Right forelimb (tissue), 1 donor: ENCODE data around the gene WDHD1.
"Not testable (repeated sequence)": the region's sequence is repeated elsewhere in the genome, so short reads cannot be mapped to it uniquely, and the experiment has no call there.

Experiments
- DNase-seq: peaks from one replicate; pipeline ENCODE4 v3.0.0-alpha.2; 2018

Gene WDHD1

GRCh38 chr14:55026793-55027561, at the start of gene WDHD1, which contains the start of gene SOCS4:
TSS of gene WDHD1 (minus strand) at chr14:55027099. CDS start at chr14:55026787, 312 bp downstream.
TSS of gene SOCS4 (plus strand) at chr14:55027236. CDS start at chr14:55043042, 15,806 bp downstream.
- peak; percentile 97 for DNase-seq

- DNase-seq, result no peak
Observed at GRCh38 chr14:55075628-55076175, 48.8 kb upstream of the WDHD1 start.

GRCh38 chr14:55074662-55075061, 47.8 kb upstream of the WDHD1 start:
- DNase-seq, result no peak

GRCh38 chr14:55073856-55074255, 47.0 kb upstream of the WDHD1 start:
- no peak for DNase-seq

- peak; percentile 56 for DNase-seq
Observed at GRCh38 chr14:55071870-55072640, 45.2 kb upstream of the WDHD1 start.

- no peak for DNase-seq
Observed at GRCh38 chr14:55070981-55071411, 44.1 kb upstream of the WDHD1 start.

- DNase-seq, result no peak
Observed at GRCh38 chr14:55066223-55066622, 39.3 kb upstream of the WDHD1 start.

GRCh38 chr14:55065411-55065810, 38.5 kb upstream of the WDHD1 start:
- no peak for DNase-seq

- not testable (repeated sequence) for DNase-seq
Observed at GRCh38 chr14:55064896-55065295, 38.0 kb upstream of the WDHD1 start.

GRCh38 chr14:55062517-55063351, 35.8 kb upstream of the WDHD1 start:
- DNase-seq, result no peak

- DNase-seq, result no peak
Observed at GRCh38 chr14:55059333-55059732, 32.4 kb upstream of the WDHD1 start.

GRCh38 chr14:55057919-55058318, 31.0 kb upstream of the WDHD1 start:
- no peak for DNase-seq

GRCh38 chr14:55054098-55054497, 27.2 kb upstream of the WDHD1 start:
- no peak for DNase-seq

GRCh38 chr14:55053500-55053899, 26.6 kb upstream of the WDHD1 start:
- no peak for DNase-seq

- DNase-seq, result no peak
Observed at GRCh38 chr14:55053018-55053417, 26.1 kb upstream of the WDHD1 start.

GRCh38 chr14:55052269-55052930, 25.5 kb upstream of the WDHD1 start:
- no peak for DNase-seq

GRCh38 chr14:55051423-55052268, 24.7 kb upstream of the WDHD1 start, which contains the start of gene MAPK1IP1L:
TSS of gene MAPK1IP1L (plus strand) at chr14:55051647. CDS start at chr14:55061684, 10,037 bp downstream.
- peak; percentile 98 for DNase-seq

GRCh38 chr14:55051165-55051422, 24.2 kb upstream of the WDHD1 start:
- no peak for DNase-seq

- DNase-seq, result no peak
Observed at GRCh38 chr14:55048900-55049436, 22.1 kb upstream of the WDHD1 start.

GRCh38 chr14:55047301-55048053, 20.6 kb upstream of the WDHD1 start:
- DNase-seq, result no peak
